ENCODE measurements around the gene RAPSN.

Gene RAPSN

DNA sequence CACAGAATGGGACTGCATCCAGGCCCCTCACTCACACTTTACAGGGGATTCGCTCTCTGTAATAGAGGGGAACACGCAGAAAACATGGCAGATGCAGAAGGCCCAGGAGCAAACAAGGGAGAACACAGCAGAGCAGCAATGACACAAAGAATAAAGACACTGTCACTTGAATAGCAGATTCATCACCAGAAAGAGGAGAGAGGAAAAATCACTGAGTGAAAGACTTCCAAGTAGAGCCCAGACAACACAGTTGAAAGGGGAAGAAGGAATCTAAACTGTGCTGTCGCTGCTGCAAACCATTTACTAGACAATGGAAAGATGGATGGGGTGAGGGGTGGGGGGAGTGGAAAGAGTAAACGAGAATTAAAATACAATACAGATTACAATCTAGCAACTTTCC, 28.8 kb upstream of the RAPSN start:
- TF ChIP-seq, protein P1, sequence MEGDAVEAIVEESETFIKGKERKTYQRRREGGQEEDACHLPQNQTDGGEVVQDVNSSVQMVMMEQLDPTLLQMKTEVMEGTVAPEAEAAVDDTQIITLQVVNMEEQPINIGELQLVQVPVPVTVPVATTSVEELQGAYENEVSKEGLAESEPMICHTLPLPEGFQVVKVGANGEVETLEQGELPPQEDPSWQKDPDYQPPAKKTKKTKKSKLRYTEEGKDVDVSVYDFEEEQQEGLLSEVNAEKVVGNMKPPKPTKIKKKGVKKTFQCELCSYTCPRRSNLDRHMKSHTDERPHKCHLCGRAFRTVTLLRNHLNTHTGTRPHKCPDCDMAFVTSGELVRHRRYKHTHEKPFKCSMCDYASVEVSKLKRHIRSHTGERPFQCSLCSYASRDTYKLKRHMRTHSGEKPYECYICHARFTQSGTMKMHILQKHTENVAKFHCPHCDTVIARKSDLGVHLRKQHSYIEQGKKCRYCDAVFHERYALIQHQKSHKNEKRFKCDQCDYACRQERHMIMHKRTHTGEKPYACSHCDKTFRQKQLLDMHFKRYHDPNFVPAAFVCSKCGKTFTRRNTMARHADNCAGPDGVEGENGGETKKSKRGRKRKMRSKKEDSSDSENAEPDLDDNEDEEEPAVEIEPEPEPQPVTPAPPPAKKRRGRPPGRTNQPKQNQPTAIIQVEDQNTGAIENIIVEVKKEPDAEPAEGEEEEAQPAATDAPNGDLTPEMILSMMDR (IDR thresholded peaks at IDR 0.05; ENCODE audit: extremely low read depth, missing control alignments): no peak
- no peak for DNase-seq (ENCODE audit: low spot score)

DNA sequence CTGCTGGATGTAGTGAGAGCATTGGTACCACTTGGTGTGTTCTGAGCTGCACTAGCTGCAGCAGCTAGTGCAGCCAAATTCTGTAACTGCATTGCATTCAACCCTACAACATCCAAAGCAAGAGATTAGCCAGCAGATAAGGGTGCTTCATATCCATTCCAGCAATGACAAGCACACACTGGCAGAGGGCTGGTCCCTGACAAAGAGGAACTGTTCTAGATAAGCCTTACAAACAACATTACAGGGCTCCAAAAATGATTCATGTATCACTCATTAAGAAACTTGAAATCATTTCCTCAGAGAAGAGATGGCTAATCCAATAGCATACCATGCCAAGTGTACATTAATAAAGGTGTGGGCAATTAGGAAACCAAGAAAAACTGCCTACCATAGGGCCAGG, 28.4 kb upstream of the RAPSN start:
- TF ChIP-seq, protein P1 (IDR thresholded peaks at IDR 0.05; ENCODE audit: extremely low read depth, missing control alignments): no peak
- no peak for DNase-seq (ENCODE audit: low spot score)

DNA sequence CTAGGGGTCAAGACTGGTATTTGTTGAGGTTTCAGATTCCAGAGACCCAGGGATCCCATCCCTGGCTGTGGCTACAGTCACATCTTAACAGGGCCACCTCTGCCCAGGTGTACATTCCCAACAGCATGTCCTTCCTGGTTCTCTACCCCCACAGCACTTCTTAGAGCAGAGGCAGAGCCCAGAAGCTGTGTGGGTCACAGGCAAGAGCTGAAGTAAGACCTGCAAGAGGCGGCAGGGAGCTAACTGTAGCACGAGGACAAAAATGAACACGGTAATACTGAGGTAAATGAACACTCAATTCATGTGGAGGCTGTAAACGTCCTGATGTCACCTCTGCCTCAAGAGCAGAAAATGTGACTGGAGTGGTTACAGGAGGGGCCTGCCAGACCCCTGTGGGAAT, 21.7 kb upstream of the RAPSN start:
- DNase-seq (ENCODE audit: low spot score): no peak

DNA sequence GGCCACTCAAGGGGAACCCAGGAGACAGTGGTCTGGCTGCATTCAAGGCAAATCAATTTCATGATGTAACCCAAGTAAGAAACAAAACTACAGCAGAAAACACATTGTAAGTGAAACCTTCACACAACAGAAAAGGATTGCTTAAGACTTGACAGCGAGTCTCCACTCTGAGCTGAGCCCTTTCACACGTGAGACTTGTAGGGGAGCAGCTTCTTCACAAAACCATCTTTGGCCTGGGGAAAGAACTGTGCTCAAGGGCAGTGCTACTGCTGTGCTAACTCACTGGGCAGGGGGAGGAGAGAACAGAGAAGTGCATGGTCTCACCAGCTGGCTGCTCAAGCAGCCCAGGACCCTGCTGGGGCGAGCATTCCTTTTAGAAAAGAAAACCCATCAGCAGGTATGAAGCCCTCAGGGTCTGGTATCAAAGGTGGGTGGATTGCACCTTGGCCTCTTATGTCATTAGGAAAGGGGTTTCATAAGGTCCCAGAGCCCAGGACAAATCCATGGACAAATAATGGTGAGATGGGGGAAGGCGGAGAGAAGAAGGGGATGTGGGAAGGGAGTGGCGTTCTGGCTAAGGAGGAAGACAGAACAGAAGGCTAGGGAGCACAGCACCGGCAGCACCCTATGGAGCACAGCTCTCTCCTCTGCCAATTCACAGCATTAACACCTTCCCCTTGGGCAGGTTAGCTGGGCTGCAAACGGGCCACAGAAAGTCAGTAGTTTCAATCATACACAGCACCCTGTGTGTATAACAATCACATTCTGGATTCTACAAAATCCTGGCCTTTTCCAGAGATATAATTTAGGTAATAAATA, 20.6 kb upstream of the RAPSN start:
- TF ChIP-seq, protein P1 (IDR thresholded peaks at IDR 0.05; ENCODE audit: extremely low read depth, missing control alignments): no peak
- no peak for DNase-seq (ENCODE audit: low spot score)

More for the DNA sequence above, 21.7 kb upstream of the RAPSN start:
- TF ChIP-seq, protein P1 (IDR thresholded peaks at IDR 0.05; ENCODE audit: extremely low read depth, missing control alignments): no peak

DNA sequence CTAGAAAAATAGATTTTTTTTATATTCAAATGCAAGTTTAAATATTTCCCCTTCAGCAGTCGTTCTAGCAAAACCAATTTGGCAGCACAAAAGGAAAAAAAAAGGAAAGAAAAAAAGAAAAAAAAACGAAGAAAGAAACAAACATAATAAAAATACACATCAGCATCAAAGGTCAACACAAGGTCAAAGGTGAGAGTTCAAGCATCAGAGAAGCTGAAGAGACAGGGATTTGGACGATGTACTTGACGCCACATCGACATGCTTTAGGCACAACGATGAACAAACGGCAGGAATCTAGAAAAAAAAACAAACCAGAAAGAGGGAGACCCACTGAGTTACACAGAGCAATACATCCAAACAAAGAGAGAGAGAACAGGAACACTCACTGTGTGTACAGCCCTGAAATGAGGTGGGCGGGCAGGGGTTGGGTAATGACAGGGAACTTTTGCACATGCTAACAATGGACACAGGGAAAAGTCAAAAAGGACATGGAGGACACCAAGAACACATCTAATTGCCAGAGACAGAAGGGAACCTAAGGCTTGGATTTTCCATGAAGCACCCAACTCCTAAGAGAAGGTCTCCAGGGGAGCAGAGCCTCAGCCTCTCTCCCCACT, 19.8 kb upstream of the RAPSN start:
- DNase-seq (ENCODE audit: low spot score): no peak
- TF ChIP-seq, protein P1 (IDR thresholded peaks at IDR 0.05; ENCODE audit: extremely low read depth, missing control alignments): no peak

DNA sequence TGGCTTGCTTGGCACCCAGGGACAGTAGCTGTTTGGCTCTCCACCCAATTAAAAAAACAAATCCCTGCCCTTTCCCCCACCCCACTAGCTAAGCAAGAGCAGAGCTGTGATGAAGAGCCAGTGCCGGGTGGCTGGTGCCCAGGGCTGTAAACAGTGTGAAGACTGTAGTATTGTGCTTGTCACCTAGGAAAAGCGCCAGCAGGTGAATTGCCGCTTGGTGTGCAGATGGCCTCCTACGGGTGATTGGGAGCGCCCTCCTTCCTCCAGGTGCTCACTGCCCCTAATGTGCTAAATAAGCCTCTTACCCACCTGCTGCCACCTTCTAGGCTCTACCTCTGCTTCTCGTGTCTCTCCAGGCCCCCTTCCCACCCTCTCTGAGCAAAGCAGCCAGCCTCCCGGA, 18.4 kb upstream of the RAPSN start:
- no peak for DNase-seq (ENCODE audit: low spot score)

More for the DNA sequence above, 18.4 kb upstream of the RAPSN start:
- TF ChIP-seq, protein P1 (IDR thresholded peaks at IDR 0.05; ENCODE audit: extremely low read depth, missing control alignments): no peak
